B cell (primary cell): ENCODE results near the gene PDPN.

Source experiments
- EZH2 ChIP-seq: IDR thresholded peaks from 2 replicates; pipeline ENCODE4 v1.6.1; 2012; ENCODE audit warnings: borderline replicate concordance, low read depth, mild to moderate bottlenecking, moderate library complexity, low read length; ENCODE audit not compliant: insufficient read depth, poor library complexity, severe bottlenecking
- TF ChIP-seq, protein P1 (sequence below): fragments of 200-600 bp; IDR thresholded peaks from one replicate; pipeline ENCODE4 v1.8.0; 2022; ENCODE audit warnings: antibody characterized with exemption, mild to moderate bottlenecking

DNA sequence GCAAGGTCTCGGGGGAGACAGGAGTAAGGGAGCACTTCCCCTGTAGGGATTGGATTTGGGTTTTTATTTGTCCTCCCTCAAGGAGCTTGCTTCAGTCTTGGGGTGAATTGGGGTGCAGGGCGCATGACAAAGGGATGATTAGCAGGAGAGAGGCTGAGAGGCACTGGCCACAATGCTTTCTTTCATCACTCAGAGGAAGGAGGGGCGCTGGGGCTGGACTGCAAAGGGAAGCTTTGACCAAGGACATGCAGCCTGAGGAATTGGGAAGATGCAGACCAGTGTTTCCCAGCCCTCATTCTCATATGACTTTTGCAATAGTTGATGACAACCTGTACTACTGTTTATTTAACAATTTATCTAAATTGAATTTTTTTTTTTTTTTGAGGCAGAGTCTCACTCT, 34.1 kb upstream of the PDPN start:
- TF ChIP-seq, protein P1, sequence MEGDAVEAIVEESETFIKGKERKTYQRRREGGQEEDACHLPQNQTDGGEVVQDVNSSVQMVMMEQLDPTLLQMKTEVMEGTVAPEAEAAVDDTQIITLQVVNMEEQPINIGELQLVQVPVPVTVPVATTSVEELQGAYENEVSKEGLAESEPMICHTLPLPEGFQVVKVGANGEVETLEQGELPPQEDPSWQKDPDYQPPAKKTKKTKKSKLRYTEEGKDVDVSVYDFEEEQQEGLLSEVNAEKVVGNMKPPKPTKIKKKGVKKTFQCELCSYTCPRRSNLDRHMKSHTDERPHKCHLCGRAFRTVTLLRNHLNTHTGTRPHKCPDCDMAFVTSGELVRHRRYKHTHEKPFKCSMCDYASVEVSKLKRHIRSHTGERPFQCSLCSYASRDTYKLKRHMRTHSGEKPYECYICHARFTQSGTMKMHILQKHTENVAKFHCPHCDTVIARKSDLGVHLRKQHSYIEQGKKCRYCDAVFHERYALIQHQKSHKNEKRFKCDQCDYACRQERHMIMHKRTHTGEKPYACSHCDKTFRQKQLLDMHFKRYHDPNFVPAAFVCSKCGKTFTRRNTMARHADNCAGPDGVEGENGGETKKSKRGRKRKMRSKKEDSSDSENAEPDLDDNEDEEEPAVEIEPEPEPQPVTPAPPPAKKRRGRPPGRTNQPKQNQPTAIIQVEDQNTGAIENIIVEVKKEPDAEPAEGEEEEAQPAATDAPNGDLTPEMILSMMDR, result no peak
- no peak for TF ChIP-seq EZH2
